A673 (cell line): ENCODE data around the gene COBL.

Experiments used
- EZH2 ChIP-seq: fragments of 200-600 bp; sonication (generic); IDR thresholded peaks from 2 replicates; pipeline ENCODE4 v1.6.1; 2017; ENCODE audit warnings: borderline replicate concordance, low read depth, mild to moderate bottlenecking, mixed read lengths, antibody characterized with exemption, low read length; ENCODE audit not compliant: poor library complexity, severe bottlenecking
- TF ChIP-seq, protein P1 (sequence below): fragments of 300-800, 200-600 bp; sonication (generic); conservative IDR thresholded peaks from 2 replicates; pipeline ENCODE4 v1.5.1; 2017; ENCODE audit warnings: low read depth, mild to moderate bottlenecking, antibody characterized with exemption, low read length, moderate library complexity, mixed read lengths

DNA sequence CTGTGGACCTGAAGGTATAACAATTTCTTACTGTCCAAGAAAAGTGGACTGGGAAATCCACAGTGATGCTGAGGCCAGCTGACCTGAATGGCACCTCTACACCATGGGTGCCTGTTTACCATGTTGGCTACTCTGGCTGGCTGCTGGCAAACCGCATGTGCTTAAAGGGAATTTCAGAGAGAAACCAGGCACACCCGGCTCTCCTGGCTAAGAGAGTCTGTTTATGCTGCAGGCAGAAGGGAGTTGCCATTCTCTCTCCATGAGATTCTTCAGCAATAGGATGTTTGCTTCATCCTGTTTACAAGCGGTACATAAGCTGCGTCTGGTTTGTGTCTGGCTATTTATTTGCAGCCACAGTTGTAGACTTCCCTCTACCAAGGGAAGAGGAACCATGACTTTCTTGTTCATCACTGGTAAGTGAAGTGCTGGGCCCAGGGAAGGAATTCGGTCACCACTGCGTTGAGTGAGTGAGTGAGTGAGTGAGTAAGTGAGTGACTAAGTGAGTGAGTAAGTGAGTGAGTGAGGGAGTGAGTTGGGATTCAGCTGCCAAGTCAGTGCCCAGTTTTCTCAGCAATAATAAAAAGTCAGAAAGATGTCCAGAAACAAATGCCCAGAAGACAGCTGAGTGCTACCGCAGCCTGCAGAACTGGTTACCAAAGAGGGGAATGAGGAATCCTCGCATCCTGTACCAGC is 90.4 kb downstream of the COBL start:
- TF ChIP-seq, protein P1, sequence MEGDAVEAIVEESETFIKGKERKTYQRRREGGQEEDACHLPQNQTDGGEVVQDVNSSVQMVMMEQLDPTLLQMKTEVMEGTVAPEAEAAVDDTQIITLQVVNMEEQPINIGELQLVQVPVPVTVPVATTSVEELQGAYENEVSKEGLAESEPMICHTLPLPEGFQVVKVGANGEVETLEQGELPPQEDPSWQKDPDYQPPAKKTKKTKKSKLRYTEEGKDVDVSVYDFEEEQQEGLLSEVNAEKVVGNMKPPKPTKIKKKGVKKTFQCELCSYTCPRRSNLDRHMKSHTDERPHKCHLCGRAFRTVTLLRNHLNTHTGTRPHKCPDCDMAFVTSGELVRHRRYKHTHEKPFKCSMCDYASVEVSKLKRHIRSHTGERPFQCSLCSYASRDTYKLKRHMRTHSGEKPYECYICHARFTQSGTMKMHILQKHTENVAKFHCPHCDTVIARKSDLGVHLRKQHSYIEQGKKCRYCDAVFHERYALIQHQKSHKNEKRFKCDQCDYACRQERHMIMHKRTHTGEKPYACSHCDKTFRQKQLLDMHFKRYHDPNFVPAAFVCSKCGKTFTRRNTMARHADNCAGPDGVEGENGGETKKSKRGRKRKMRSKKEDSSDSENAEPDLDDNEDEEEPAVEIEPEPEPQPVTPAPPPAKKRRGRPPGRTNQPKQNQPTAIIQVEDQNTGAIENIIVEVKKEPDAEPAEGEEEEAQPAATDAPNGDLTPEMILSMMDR, result no peak
- TF ChIP-seq EZH2, result no peak
